AG10803 (cell line): Measurements from ENCODE around the gene MPLKIP.
"Not testable (repeated sequence)": the region's sequence is repeated elsewhere in the genome, so short reads cannot be mapped to it uniquely, and the experiment has no call there.

Experiments
- DNase-seq: peaks from one replicate; pipeline ENCODE4 v3.0.0; 2010; ENCODE audit warnings: low read depth
- H3K4me3 ChIP-seq: 2 replicates; pipeline ENCODE4 v1.5.1; 2011; ENCODE audit warnings: mild to moderate bottlenecking, low read length, control low read depth
- TF ChIP-seq, protein P1 (sequence below): conservative IDR thresholded peaks from 2 replicates; pipeline ENCODE4 v1.5.1; 2011; ENCODE audit warnings: mild to moderate bottlenecking, low read length, control low read depth, inconsistent platforms

MPLKIP gene

DNA sequence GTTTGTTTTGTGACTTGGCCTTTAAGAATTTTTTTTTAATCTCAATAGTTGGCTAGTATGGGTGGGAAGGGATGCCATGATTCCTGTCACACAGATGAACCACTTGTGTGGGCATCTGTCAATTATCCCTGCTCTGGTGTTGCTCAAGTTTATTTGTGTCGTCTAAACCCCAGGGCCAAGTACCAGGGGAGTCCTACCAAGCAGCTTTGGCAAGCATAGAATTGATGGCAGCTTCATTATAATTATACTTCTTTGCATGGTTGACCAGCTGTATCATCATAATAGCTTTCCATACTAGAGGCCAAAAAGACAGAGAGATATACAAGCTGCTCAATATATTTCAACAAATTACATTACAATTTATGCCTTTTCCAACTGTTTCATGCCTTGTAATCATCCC, 30.8 kb upstream of the MPLKIP start:
- TF ChIP-seq, protein P1, sequence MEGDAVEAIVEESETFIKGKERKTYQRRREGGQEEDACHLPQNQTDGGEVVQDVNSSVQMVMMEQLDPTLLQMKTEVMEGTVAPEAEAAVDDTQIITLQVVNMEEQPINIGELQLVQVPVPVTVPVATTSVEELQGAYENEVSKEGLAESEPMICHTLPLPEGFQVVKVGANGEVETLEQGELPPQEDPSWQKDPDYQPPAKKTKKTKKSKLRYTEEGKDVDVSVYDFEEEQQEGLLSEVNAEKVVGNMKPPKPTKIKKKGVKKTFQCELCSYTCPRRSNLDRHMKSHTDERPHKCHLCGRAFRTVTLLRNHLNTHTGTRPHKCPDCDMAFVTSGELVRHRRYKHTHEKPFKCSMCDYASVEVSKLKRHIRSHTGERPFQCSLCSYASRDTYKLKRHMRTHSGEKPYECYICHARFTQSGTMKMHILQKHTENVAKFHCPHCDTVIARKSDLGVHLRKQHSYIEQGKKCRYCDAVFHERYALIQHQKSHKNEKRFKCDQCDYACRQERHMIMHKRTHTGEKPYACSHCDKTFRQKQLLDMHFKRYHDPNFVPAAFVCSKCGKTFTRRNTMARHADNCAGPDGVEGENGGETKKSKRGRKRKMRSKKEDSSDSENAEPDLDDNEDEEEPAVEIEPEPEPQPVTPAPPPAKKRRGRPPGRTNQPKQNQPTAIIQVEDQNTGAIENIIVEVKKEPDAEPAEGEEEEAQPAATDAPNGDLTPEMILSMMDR = no peak
- DNase-seq = no peak
- H3K4me3 ChIP-seq = no peak overlapping the region

DNA sequence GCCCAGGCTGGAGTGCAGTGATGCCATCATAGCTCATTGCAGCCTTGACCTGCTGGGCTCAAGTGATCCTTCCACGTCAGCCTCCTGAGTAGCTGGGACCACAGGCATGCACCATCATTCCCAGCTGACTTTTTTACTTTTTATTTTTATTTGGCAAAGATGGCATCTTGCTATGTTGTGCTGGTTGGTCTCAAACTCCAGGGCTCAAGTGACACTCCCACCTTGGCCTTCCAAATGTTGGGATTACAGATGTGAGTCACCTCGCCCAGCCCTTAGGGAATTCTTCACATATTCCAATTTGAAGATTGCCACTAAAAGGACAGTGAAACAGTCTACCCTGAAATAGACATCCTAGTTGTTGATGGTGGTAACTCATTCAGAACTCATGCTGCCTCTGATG, 28.1 kb upstream of the MPLKIP start:
- H3K4me3 ChIP-seq = no peak overlapping the region
- TF ChIP-seq, protein P1 = no peak
- DNase-seq = peak; percentile 16

DNA sequence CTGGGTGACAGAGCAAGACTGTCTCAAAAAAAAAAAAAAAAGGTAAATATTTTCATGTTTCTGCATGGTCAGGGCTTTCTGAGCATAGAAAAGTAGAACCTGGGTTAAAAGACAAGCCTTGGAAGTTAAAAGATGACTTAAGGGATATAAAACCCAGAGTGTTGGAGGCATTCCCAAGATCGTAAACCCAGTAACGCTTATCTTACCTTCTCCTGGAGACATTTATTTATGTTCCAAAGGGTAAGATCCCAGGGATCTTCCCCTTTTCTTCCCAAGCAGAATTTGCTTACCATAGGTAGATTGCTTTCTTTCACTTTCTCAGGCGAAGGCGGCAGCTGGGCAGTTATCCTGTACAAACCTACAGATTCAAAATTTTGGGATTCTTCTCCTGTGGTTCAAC, 22.6 kb upstream of the MPLKIP start:
- TF ChIP-seq, protein P1 = no peak
- no peak overlapping the region for H3K4me3 ChIP-seq
- no peak for DNase-seq

DNA sequence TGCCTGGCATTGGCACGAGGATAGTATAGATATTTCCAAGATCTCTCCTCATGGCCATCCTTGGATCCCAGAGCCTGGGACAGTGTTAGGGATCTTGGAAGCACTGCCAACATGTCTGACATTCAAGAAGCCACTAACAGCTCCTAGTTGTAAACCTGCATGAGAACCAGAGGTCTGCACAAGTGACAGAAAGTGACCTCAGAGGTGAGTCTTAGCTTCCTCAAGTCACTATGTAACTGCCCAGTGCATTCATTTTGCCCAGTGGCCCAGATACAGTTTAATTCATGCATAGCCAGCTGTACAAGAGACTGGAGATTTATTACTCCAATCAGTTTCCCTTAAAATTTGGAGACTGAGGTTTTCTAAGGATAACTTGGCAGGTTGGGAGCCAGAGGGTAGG, 17.1 kb upstream of the MPLKIP start:
- TF ChIP-seq, protein P1 = no peak
- no peak overlapping the region for H3K4me3 ChIP-seq

DNA sequence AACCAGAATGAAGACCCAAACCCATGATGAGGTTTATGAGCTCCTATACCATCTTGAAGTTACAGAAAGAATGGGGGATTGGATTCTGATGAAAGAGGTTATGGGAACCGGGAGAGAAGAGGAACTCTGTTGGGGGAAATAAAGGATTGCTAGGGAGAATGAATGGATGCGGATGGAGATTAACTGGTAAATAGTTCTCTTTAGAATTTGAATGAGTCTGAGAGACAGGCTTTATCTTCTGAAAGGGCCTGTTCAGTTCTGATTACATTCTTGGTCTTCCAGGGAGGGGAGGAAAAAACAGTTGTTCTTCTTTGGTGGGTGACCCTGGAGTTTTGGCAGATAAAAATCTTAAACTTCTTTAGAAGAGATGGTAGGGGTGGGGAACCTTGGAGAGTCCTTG, 14.2 kb upstream of the MPLKIP start:
- TF ChIP-seq, protein P1 = no peak
- no peak overlapping the region for H3K4me3 ChIP-seq
- no peak for DNase-seq

More for the DNA sequence above, 17.1 kb upstream of the MPLKIP start:
- DNase-seq = no peak

DNA sequence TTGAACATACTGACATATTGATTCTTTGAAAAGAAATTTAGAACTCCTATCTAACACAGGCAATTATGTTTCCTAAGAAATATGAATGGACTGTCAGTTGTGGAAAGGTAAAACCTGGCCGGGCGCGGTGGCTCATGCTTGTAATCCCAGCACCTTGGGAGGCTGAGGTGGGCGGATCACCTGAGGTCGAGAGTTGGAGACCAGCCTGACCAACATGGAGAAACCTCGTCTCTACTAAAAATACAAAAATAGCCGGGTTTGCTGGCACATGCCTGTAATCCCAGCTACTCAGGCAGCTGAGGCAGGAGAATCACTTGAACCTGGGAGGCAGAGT, 13.8 kb upstream of the MPLKIP start:
- H3K4me3 ChIP-seq, DNase-seq: not testable (repeated sequence)

DNA sequence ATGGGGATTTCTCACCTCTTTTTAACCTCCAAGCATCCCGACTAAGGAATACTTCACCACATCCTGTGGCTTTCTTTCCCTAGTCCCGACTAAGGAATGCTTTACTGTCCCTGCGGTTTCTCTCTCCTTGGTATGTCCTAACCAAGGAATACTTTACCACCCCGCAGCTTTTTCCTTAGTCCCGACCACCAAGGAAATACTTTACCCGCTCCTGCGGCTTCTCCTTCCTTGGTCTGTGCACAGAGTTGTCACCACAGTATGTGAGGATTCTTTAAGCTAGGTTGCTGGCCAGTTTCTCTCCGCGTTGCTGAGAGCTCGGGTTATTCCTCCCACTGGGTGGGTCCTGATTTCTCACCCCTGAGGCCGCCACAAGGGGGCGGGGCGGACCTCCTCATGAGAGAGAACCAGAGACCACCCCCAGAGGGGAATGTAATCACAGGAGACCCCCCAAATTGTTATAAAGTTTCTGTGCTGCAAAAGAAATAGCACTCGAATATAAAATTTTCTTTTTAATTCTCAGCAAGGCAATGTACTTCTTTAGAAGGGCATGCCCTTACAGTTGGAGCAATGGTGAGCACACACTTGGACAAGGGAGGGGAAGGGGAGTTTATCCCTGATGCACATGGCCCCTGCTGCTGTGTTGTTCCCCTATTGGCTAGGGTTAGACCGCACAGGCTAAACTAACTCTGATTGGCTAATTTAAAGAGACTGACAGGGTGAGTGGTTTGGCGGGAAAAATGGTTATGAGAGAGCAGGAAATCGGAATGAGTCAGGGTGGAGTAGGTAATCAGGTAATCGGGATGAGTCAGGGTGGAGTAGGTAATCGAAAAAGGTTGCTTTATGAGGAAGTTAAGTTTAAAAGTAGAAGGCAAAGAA, 13.2 kb upstream of the MPLKIP start:
- no peak overlapping the region for H3K4me3 ChIP-seq
- peak; percentile 22 for DNase-seq
- TF ChIP-seq, protein P1 = no peak

DNA sequence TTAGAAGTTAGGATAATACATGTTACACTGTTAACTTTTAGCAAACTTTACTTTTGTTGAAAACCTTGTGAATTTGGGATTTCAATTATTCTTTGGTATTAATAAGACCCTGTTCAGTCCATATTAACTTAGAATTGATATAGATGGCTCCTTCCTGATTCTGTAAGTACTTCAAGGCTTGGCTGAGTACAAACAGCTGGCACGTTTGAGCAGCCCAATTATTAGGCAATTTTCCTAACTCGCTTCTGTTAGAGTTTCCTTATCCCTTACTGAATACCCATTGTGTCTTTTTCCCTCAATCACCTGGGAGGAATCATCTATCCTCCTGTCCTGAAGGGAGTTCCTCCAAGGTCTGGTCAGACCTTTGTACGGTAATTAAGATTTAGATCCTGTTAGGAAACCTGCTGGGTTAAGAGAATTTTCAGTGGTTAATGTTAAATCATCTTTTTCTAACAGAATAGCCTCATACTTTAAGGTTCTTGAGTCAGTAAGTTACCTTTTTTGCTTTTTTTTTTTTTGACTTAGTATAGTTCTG, 11.2 kb upstream of the MPLKIP start:
- H3K4me3 ChIP-seq, DNase-seq: not testable (repeated sequence)

DNA sequence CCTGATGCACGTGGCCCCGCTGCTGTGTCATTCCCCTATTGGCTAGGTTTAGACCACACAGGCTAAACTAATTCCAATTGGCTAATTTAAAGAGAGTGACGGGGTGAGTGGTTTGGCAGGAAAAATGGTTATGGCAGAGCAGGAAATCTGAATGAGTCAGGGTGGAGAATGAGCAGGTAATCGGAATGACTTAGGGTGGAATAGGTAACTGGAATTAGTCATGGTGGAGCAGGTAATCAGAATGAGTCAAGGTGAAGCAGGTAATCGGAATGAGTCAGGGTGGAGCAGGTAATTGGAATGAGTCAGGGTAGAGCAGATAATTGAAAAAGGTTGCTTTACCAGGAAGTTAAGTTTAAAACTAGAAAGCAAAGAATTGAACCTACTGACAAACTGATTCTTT, 7.5 kb upstream of the MPLKIP start:
- not testable (repeated sequence) for H3K4me3 ChIP-seq, DNase-seq

DNA sequence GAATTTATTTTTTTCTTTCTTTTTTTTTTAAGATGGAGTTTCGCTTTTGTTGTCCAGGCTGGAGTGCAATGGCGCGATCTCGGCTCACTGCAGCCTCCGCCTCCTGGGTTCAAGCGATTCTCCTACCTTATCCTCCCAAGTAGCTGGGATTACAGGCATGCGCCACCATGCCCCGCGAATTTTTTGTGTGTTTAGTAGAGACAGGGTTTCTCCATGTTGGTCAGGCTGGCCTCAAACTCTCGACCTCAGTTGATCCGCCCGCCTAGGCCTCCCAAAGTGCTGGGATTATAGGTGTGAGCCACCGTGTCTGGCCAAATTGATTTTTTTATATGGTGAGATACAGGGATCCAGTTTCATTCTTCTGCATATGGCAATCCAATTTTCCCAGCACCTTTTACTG, 5.5 kb upstream of the MPLKIP start:
- H3K4me3 ChIP-seq, DNase-seq: not testable (repeated sequence)
